ENCODE data around the gene UNC93A.
"Not testable (repeated sequence)": the region's sequence is repeated elsewhere in the genome, so short reads cannot be mapped to it uniquely, and the experiment has no call there.

The UNC93A gene

DNA sequence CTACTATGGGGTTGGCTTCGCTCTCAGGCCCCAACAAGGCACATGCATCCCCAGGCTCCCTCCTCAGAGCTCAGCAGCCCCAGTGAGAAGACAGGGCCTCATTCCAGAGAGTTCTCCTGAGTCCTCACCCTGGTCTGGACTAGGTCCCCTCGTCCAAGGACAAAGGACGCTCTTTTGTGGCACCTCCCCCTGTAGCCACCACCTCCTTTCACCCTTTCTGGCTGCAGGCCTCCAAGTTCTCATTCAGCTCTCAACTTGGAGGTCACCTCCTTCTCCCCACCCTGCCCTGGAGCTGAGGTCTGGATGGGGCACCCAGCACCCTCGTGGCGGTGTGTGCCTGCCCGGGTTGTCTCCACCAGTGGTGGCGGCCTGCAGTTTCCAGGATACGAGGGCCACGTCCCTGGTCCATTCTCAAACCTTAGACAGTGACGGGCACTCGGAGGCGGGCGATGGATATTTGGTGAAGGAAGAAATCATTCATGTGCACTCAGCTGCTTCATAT is 2.5 kb downstream of the UNC93A start:
- no peak for DNase-seq (ENCODE audit: low spot score)

GRCh38 chr6:167294241-167294640 is 3.1 kb downstream of the UNC93A start:
- DNase-seq (ENCODE audit: low spot score) = no peak

GRCh38 chr6:167294651-167295494 is 3.8 kb downstream of the UNC93A start:
- DNase-seq (ENCODE audit: low spot score) = no peak

- no peak for DNase-seq (ENCODE audit: low spot score)
These were observed 4.6 kb downstream of the UNC93A start for GRCh38 chr6:167295495-167296292.

- DNase-seq (ENCODE audit: low spot score) = no peak
These were observed 5.2 kb downstream of the UNC93A start for GRCh38 chr6:167296293-167296690.

GRCh38 chr6:167296902-167297301 is 5.8 kb downstream of the UNC93A start:
- DNase-seq (ENCODE audit: low spot score) = no peak

DNA sequence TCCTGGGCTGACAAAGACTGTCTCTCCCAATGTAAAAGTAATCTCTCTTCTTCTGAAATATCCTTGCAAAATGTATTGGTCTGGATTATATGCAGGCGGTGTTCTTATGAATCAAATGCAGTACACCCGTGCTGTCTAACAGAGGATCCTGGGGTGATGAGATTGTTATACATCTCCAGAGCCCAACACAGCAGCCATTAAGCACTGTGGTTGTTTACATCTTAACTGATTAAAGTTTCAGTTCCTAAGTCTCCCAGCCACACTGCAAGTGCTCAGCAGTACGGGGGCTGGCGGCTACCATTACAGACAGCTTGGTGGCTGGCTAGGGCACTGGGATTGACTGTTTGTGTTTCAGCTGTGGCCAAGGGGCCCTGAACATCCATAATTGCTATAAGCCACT is 7.0 kb downstream of the UNC93A start:
- DNase-seq (ENCODE audit: low spot score) = no peak

DNA sequence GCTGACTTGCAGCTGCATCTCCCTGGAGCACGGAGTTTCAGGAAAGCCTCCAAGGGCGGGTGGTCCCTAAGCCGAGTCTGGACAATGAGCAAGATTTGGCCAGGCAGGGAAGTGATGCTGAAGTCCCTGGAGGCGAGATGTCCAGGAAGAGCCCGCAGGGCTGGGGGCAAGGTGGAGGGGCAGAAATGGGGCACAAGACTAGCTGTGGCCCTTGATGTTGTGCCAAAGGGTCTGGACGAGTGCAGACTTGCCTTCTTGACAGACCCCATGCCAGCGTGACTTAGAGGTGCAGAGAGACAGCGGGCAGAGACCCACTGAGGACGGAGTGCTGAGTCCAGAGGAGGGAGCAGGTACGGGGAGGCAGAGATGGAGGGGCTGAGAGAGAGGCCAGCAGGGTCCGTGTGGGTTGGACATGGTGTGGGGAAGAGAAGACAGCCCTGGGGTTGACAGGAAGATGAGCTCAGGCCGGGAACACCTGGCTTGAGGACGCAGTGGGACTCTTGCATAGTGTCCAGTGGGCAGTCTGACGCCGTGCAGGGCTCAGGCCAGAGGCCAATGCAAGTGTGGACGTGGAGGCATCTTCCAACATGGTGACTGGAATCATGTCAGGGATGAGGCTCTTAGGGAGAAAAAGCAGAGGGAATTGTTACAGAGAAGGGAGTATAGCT is 8.7 kb downstream of the UNC93A start:
- DNase-seq (ENCODE audit: low spot score) = no peak

DNA sequence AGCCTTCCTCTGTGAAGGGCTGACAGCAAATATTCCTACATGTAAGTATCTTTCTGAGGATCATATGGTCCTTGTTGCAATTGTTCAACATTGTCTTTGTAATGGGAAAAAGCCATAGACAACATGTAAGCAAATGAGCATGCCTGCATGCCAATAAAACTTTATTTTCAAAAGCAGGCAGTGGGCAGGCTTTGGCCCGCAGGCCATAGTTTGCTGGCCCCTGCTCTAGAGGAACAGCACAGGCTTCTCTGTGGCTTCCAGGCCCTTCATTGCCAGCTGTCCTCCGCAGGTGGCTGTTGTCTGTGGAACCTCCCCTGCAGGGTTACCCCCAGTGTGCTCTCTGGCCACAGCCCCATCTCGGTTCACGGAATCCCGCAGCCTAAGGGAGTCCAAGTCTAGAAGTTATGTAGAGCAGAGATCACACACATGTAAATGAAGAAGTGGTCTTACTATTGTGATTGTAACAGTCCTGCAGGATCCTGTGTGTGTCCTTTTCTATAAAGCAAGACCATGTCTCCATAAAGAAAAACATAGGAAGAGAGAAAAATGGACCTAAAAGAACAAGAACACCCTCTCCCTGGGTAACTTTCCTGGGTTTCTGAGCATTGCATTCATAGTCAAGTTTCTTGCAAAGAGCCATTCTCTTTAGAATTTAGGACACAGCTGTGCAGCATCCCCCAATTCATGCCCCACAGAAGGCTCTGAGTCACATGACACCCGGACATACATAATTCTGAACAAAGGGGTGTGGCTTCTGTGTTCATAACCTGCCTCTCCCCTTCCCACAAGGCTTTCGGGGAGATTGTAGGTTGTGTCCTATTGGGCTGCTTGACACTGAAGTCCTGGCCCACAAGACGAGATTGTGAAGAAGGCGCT is 10.0 kb downstream of the UNC93A start:
- no peak for DNase-seq (ENCODE audit: low spot score)

DNA sequence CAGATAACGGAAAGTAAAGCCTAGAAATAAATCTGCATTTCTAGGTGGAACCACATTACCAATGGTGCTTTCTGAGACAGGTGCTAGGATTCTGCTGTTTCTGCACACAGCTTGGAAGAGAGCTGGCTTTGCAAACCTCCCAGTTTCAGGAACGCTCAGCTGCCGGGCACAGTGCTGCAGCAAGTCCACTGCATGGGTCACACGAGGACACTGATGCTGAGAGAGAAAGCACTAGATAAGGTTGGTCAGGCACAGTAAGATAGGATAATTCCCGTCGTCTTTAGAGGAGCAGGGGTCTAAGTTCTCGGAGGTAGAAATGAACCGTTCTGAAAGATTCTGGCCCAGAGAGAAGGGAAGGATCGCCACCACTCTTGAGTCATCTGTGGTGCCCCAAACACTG is 11.0 kb downstream of the UNC93A start:
- DNase-seq (ENCODE audit: low spot score) = no peak

DNA sequence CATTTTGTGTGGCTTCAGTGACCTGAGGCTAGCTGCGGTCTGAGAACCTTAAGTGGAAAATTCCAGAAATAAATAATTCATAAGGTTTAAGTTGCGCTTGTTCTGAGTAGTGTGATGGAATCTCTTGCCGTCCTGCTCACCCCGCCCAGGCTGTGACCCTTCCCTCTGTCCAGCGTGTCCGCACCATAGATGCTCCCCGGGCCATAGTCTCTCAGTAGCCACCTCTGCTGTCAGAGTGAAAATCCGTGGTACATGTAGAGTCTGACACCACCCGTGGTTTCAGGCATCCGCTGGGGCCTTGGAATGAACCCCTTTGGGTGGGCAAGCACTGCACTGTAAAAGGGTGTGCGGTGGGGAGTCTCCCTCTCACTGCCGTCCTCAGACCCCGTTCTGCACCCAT is 11.7 kb downstream of the UNC93A start:
- no peak for DNase-seq (ENCODE audit: low spot score)

- peak; percentile 30 for DNase-seq (ENCODE audit: low spot score)
These were observed 12.8 kb downstream of the UNC93A start for GRCh38 chr6:167303675-167304625.

GRCh38 chr6:167304912-167305311 is 13.8 kb downstream of the UNC93A start:
- no peak for DNase-seq (ENCODE audit: low spot score)

- no peak for DNase-seq (ENCODE audit: low spot score)
These were observed 14.7 kb downstream of the UNC93A start for GRCh38 chr6:167305796-167306195.

GRCh38 chr6:167306401-167306998 is 15.4 kb downstream of the UNC93A start:
- peak; percentile 67 for DNase-seq (ENCODE audit: low spot score)

DNA sequence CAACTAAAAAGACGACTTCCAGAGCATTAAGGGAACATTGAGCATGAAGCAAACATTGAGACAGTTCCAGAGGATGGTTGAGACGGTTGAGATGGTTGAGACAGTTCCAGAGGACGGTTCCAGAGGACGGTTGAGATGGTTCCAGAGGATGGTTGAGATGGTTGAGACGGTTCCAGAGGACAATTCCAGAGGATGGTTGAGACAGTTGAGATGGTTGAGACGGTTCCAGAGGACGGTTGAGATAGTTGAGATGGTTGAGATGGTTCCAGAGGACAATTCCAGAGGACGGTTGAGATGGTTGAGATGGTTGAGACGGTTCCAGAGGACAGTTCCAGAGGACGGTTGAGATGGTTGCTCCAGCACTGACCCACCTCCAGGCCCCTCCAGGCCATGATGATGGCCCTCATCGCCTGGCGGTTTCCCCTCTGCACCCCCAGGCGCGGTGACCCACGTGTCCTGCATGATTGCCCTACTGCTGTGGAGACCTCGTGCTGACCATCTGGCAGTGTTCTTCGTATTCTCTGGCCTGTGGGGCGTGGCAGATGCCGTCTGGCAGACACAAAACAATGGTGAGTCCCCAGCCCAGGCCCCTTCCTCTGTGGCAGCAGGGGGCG is 16.3 kb downstream of the UNC93A start:
- DNase-seq (ENCODE audit: low spot score) = no peak

DNA sequence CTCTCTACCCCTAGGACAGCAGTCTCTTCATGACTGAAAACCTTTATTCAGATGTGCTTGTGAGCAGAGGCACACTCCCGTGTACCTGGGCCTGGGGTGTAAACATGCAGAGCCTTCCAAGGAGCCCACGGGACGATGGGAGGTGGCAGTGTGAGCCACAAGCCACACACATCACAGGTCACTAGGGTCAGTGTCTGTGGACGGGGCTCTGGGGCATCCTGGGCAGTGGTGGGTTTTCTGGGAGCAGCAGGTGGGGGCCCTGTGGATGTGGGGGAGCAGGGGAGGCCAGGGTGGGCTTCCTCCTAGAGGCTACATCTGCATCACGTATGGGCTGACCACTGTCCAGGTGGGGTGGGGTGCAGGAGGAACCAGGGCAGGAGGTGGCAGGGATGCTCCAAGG is 17.1 kb downstream of the UNC93A start:
- no peak for DNase-seq (ENCODE audit: low spot score)

DNA sequence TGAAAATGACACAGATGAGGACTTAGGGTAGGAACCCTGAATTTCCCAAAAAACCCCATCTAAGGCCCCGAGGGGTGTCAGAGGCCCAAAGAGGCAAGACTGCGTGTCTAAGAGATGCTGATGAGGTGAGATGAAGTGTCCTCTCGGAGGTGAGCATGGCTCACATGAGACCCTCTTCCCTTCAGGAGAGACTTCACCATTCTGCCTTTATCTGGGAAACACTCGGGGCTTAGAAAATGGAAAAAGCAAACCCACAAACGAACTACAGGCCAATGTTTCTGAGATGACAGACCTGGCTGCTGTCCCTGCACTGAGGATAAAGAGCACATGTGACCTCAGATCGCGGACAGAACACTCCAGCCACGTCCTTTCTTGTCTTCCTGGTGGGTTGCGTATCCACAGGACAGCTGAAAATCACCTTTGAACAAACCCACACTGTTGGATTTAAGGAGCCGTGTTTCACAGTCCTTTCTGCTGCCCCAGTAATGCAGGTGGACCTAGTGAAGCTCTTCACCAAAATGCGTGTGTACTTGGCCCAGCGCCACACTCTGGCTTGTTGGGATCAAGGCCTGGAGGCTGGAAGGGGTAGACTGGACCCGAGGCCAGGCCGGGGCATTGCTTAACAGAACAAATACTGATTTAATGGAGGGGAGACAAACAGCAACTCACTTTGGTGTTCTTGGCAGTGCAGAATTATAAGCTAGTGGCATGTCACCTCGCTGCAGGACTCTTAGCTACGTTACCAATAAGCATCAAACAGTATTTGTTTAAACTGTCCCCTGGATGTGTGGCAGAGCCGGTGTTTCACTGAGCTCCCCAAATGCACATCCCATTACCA is 18.5 kb downstream of the UNC93A start:
- not testable (repeated sequence) for DNase-seq (ENCODE audit: low spot score)

DNA sequence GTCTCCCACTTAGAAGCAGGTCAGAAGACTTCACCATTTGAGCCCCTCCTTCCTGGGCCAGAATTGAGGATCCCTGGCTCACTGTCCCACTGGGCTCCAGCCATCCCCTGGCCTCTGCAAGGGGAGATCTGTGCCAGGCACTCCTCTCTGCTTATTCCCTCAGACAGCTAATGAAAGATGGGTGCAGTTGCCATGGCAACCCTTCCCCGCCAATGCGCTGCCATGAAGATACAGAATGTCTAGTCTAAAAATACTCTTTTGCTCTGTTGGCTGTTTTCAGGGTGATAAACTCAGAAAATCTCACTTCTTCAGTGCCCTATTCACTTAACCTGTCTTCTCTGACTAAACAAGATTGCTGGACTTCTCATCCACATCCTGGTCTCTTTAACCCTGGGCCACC is 20.2 kb downstream of the UNC93A start:
- no peak for DNase-seq (ENCODE audit: low spot score)
